DND-41 (cell line): ENCODE measurements around the gene CNTRL.

Experiments used
- EZH2 ChIP-seq: IDR thresholded peaks from 3 replicates; pipeline ENCODE4 v1.6.1; 2012; ENCODE audit warnings: borderline replicate concordance, low read depth, mild to moderate bottlenecking, moderate library complexity, low read length, inconsistent platforms; ENCODE audit not compliant: severe bottlenecking
- TF ChIP-seq, protein P1 (sequence below): IDR thresholded peaks from 2 replicates; pipeline ENCODE4 v1.5.1; 2012; ENCODE audit warnings: borderline replicate concordance, low read length, moderate library complexity, mild to moderate bottlenecking; ENCODE audit not compliant: poor library complexity, severe bottlenecking; ENCODE audit errors: extremely low read depth

DNA sequence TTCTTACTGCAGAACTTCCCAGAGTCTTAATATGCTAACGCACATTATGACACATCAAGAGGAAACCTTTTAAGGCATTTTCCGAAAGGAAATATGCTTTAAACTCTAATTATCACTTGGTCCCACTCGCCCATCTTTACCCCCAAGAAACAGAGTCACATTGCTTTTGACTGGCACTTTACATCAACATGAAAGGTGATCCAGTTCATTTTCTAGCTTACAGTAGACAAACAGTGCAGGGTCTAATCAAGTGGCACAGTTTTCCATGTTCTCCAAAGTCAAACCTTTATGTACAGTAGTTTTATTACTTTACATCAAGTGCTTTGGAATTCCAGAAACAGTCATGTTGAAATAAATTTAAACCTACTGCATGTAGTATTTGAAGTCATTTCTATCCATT lies 114.9 kb downstream of the CNTRL start:
- TF ChIP-seq, protein P1, sequence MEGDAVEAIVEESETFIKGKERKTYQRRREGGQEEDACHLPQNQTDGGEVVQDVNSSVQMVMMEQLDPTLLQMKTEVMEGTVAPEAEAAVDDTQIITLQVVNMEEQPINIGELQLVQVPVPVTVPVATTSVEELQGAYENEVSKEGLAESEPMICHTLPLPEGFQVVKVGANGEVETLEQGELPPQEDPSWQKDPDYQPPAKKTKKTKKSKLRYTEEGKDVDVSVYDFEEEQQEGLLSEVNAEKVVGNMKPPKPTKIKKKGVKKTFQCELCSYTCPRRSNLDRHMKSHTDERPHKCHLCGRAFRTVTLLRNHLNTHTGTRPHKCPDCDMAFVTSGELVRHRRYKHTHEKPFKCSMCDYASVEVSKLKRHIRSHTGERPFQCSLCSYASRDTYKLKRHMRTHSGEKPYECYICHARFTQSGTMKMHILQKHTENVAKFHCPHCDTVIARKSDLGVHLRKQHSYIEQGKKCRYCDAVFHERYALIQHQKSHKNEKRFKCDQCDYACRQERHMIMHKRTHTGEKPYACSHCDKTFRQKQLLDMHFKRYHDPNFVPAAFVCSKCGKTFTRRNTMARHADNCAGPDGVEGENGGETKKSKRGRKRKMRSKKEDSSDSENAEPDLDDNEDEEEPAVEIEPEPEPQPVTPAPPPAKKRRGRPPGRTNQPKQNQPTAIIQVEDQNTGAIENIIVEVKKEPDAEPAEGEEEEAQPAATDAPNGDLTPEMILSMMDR, result no peak
- TF ChIP-seq EZH2, result no peak
